ENCODE results near the gene MYLK4. TPM values are rescaled to one million over a fixed set of nuclear protein-coding genes. Genes with fewer than 3 reads are reported as not detected.

MYLK4 gene
- total RNA-seq, 4 donors from 2014 or later: 2.4 to 46.7 (median 26.9) TPM

GRCh38 chr6:2651536-2651935, 99.2 kb downstream of the MYLK4 start:
- Histone ChIP-seq H3K27ac (no peak overlapping the region), H3K4me3 (no peak overlapping the region), H3K9me3 (no peaks in the 10 kb centered on the region), H3K27me3 (no peaks in the 10 kb centered on the region), H3K4me1 (no peaks in the 10 kb centered on the region), H3K36me3 (no peaks in the 10 kb centered on the region)
- ATAC-seq (no peak), DNase-seq (no peak)
- TF ChIP-seq POLR2A (IDR thresholded peaks at IDR 0.05) (no peak), CTCF (IDR thresholded peaks at IDR 0.05 in 4 of 5, conservative IDR thresholded peaks at IDR 0.05 in 1 of 5) (no peak)
- intact Hi-C loops (cut with DNase I; ENCODE audit: low total_unique reads): no loop called here
- in situ Hi-C loops (cut with MboI; ENCODE audit: low sequenced_read_pairs in 4 of 4): no loop called here

- TF ChIP-seq POLR2A (IDR thresholded peaks at IDR 0.05) (no peak), CTCF (IDR thresholded peaks at IDR 0.05 in 4 of 5, conservative IDR thresholded peaks at IDR 0.05 in 1 of 5) (no peak)
- Histone ChIP-seq H3K27me3 (no peaks in the 10 kb centered on the region), H3K36me3 (no peaks in the 10 kb centered on the region), H3K4me1 (no peaks in the 10 kb centered on the region), H3K4me3 (no peak overlapping the region), H3K9me3 (no peaks in the 10 kb centered on the region), H3K27ac (no peak overlapping the region)
- in situ Hi-C loops (cut with MboI; ENCODE audit: low sequenced_read_pairs in 4 of 4): loop anchor here in 1 of 4 donors (25.0 kb wide), 1 partner anchor 434 kb away; no protein-coding TSS in a partner anchor
- intact Hi-C loops (cut with DNase I; ENCODE audit: low total_unique reads): no loop called here
- no peak for DNase-seq
- ATAC-seq: no peak
Observed at GRCh38 chr6:2646346-2646745, 104.4 kb downstream of the MYLK4 start.

GRCh38 chr6:2643935-2644539, 106.7 kb downstream of the MYLK4 start:
- in situ Hi-C loops (cut with MboI; ENCODE audit: low sequenced_read_pairs in 4 of 4): loop anchor here in 1 of 4 donors (25.0 kb wide), 1 partner anchor 432 kb away; no protein-coding TSS in a partner anchor

GRCh38 chr6:2643130-2643529, 107.6 kb downstream of the MYLK4 start:
- TF ChIP-seq POLR2A (IDR thresholded peaks at IDR 0.05): no peak
- no peak for TF ChIP-seq CTCF (IDR thresholded peaks at IDR 0.05 in 4 of 5, conservative IDR thresholded peaks at IDR 0.05 in 1 of 5)
- Histone ChIP-seq H3K27me3 (no peaks in the 10 kb centered on the region), H3K4me3 (no peak overlapping the region), H3K4me1 (no peaks in the 10 kb centered on the region), H3K27ac (no peak overlapping the region), H3K36me3 (no peaks in the 10 kb centered on the region), H3K9me3 (no peaks in the 10 kb centered on the region)
- ATAC-seq (no peak), DNase-seq (no peak)
- in situ Hi-C loops (cut with MboI; ENCODE audit: low sequenced_read_pairs in 4 of 4) (loop anchor here in 1 of 4 donors (25.0 kb wide), 1 partner anchor 431 kb away; no protein-coding TSS in a partner anchor), intact Hi-C loops (cut with DNase I; ENCODE audit: low total_unique reads) (no loop called here)

More at GRCh38 chr6:2643935-2644539, 106.7 kb downstream of the MYLK4 start:
- no peaks in the 10 kb centered on the region for H3K36me3 ChIP-seq
- intact Hi-C loops (cut with DNase I; ENCODE audit: low total_unique reads): no loop called here
- TF ChIP-seq POLR2A (IDR thresholded peaks at IDR 0.05) (no peak), CTCF (IDR thresholded peaks at IDR 0.05 in 4 of 5, conservative IDR thresholded peaks at IDR 0.05 in 1 of 5) (no peak)
- DNase-seq: no peak
- no peaks in the 10 kb centered on the region for H3K4me1 ChIP-seq
- ATAC-seq: no peak
- H3K4me3 ChIP-seq: no peak overlapping the region
- no peaks in the 10 kb centered on the region for H3K27me3 ChIP-seq
- H3K9me3 ChIP-seq: no peaks in the 10 kb centered on the region
- H3K27ac ChIP-seq: no peak overlapping the region

Measured in gastrocnemius medialis (tissue), 4 donors.